ENCODE measurements around the gene ELL2. TPM values are rescaled to one million over a fixed set of nuclear protein-coding genes. Genes with fewer than 3 reads are reported as not detected.

ELL2 gene
- total RNA-seq, 1 donor: 91.1 TPM

DNA sequence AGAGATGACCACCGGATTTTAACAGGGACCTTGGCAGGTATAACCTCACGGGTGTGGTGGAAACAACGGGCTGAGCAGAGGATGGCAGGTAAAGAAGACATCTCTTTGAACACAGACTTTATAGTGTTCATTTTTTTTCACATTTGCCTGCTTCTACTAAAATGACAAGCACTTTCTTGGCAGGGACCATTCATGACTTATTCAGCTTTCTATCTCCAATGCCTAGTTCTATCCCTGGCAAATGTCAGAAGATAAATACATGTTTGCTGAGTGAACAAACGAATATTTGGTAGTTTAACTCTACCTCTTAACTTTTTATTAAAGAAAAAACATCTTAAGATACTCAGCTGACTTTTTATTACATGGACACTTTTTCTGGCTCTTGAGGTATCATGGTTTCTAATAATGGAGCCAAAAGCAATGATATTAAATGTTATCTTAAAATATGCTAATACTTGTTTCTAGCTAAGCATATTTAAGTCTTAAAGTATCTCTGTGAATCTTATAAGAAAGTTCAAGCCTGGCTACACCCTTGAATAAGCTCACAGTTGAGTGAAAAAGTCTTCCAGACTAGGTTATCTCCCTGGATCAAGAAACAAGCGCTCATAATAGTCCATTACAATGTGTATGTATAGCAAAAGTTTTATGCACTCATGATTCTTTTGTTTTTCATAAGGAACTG is 8.5 kb downstream of the ELL2 start:
- Histone ChIP-seq H3K9me3 (ENCODE audit: low read depth, low read length) (no peaks in the 10 kb centered on the region), H3K4me3 (ENCODE audit: low read length) (no peak overlapping the region), H3K27me3 (ENCODE audit: insufficient read depth, low read length) (no peaks in the 10 kb centered on the region), H3K4me1 (ENCODE audit: insufficient read depth, low read length) (peaks cover 15% of the 10 kb centered on the region)

DNA sequence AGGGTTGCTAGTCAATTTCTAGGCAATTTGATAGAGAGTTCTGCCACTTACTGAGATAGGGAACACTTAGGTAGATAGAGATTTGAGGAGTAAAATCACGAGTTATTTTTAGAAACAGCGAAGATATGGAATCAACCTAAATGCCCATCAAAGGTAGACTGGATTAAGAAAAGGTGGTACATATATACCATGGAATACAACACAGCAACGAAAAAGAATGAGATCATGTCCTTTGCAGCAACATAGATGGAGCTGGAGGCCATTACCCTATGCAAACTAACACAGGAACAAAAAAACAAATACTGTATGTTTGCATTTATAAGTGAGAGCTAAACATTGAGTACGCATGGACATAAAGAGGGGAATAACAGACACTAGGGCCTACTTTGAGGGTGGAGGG is 9.7 kb downstream of the ELL2 start:
- H3K4me3 ChIP-seq (ENCODE audit: low read length): no peak overlapping the region
- no peaks in the 10 kb centered on the region for H3K27me3 ChIP-seq (ENCODE audit: insufficient read depth, low read length)
- H3K4me1 ChIP-seq (ENCODE audit: insufficient read depth, low read length): peaks cover 11% of the 10 kb centered on the region
- no peaks in the 10 kb centered on the region for H3K9me3 ChIP-seq (ENCODE audit: low read depth, low read length)

DNA sequence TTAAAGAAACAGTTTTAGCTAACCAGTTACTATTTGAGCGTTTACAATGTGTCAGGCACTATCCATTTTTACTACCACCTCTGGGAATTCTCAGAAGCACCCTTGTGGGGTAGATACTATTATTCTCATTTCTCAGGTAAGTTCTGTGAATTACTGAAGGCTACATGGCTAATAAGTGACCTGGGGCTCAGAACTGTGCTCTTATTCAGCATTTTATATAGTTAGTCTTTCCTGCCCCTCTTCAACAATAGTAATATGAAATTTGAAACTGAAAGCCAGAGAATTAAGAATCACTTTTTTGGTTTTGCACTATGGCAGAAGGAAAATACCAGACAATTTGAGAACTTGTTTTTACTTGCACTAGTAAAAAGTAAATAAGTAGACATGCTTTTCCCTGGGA is 11.8 kb downstream of the ELL2 start:
- H3K4me3 ChIP-seq (ENCODE audit: low read length): no peak overlapping the region
- H3K9me3 ChIP-seq (ENCODE audit: low read depth, low read length): no peaks in the 10 kb centered on the region
- H3K4me1 ChIP-seq (ENCODE audit: insufficient read depth, low read length): peaks cover 3% of the 10 kb centered on the region
- no peaks in the 10 kb centered on the region for H3K27me3 ChIP-seq (ENCODE audit: insufficient read depth, low read length)

GRCh38 chr5:95948631-95949030 is 13.0 kb downstream of the ELL2 start:
- Histone ChIP-seq H3K9me3 (ENCODE audit: low read depth, low read length) (no peaks in the 10 kb centered on the region), H3K4me1 (ENCODE audit: insufficient read depth, low read length) (peaks cover 7% of the 10 kb centered on the region)

GRCh38 chr5:95946451-95946850 is 15.2 kb downstream of the ELL2 start:
- no peaks in the 10 kb centered on the region for H3K27me3 ChIP-seq (ENCODE audit: insufficient read depth, low read length)
- H3K4me1 ChIP-seq (ENCODE audit: insufficient read depth, low read length): peaks cover 7% of the 10 kb centered on the region
- no peak overlapping the region for H3K4me3 ChIP-seq (ENCODE audit: low read length)
- H3K9me3 ChIP-seq (ENCODE audit: low read depth, low read length): no peaks in the 10 kb centered on the region

More at GRCh38 chr5:95948631-95949030, 13.0 kb downstream of the ELL2 start:
- Histone ChIP-seq H3K27me3 (ENCODE audit: insufficient read depth, low read length) (no peaks in the 10 kb centered on the region), H3K4me3 (ENCODE audit: low read length) (no peak overlapping the region)

DNA sequence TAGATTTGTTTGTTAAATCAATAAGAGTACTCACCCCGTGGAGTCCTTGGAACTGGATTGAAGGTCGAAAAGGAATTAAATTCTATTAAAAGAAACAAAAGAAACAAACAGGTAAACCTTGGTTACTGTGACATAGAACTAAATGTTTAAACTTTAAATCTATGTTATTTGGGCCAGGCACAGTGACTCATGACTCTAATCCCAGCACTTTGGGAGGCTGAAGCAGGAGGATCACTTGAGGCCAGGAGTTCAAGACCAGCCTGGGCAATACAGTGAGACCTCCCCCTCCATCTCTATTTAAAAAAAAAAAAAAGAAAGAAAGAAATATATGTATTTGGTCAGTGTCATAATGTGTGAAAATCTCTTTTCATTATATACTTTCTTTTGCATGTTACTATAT is 18.7 kb downstream of the ELL2 start:
- Histone ChIP-seq H3K9me3 (ENCODE audit: low read depth, low read length) (no peaks in the 10 kb centered on the region), H3K27me3 (ENCODE audit: insufficient read depth, low read length) (no peaks in the 10 kb centered on the region), H3K4me1 (ENCODE audit: insufficient read depth, low read length) (peaks cover 7% of the 10 kb centered on the region), H3K4me3 (ENCODE audit: low read length) (no peak overlapping the region)

DNA sequence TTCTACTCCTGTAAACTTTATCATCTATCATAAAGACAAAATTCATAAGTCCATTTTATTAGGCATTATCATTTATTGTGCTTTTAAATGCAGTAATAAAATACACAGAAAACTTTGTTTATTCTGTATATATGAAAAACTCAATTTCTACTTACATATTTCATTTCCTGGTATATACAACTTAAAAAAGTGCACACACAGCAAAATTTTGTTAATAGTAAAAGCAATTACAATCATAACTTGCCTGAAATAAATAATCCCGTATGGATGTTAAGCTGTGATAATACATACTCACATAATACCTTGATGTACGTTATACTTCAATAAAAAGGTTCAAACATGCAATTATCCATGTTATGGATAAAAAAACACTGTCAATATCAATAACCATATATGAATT is 19.2 kb downstream of the ELL2 start:
- Histone ChIP-seq H3K9me3 (ENCODE audit: low read depth, low read length) (no peaks in the 10 kb centered on the region), H3K4me3 (ENCODE audit: low read length) (no peak overlapping the region), H3K27me3 (ENCODE audit: insufficient read depth, low read length) (no peaks in the 10 kb centered on the region), H3K4me1 (ENCODE audit: insufficient read depth, low read length) (peaks cover 7% of the 10 kb centered on the region)

DNA sequence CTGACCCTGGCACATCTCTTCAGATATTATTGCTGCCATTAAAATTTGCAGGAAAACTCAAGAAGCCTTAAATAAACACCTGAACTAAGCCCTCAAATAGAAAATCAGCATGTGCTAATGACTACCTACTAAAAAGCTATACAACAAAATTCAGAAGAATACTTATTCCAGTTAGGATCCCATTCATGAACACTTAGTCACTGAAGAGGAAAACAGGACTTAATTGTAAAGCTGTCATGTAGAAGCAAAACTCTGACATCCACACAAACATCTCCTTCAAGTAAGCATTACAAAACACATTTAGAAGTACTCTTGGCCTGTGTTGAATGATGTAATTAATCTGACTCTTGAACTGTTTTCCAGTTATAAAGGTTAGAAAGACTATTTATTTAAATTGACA is 19.9 kb downstream of the ELL2 start:
- Histone ChIP-seq H3K27me3 (ENCODE audit: insufficient read depth, low read length) (no peaks in the 10 kb centered on the region), H3K4me1 (ENCODE audit: insufficient read depth, low read length) (peaks cover 7% of the 10 kb centered on the region), H3K4me3 (ENCODE audit: low read length) (no peak overlapping the region), H3K9me3 (ENCODE audit: low read depth, low read length) (no peaks in the 10 kb centered on the region)

DNA sequence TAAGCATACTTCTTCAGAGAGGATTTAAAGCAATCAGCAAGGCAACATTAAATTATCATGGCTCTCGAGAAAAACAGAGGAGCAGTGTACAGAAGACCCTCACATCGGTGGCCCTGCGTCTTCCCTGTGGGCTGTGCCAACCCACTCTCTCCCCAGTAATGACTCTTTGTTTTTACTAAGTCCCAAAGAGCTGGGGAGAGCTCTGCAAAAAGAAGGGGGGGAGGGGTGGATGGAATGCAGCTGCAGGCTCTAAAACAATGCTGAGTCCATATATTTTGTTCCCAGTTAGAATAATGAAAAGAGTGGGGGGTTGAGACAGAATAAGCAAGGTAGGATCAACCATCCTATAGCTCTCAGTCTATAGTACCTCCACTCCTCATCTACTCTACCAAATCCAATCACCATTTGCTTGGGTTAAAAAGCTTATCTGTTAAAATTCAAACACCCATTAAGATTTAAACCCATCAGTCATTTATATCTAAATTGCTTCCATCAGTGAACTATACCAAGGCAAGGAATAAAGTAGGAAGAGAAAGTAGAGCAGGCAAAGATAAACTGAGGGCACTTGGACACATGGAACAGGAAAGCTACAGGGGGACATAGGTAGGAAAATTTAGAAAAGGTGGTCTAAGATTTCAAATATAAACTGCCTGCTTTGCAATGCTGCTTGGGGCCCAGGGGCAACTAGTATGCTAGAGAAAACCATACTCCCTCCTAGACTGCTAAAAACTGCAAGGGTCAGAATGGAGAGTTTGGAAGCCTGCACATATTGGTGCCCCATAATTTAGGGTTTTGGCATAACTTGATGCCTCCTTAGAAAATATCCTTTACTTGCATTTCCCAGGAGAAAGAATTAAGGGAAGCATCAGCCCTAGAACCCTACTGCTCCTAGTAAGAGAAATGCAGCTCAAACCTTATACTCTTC is 20.6 kb downstream of the ELL2 start:
- H3K27me3 ChIP-seq (ENCODE audit: insufficient read depth, low read length): no peaks in the 10 kb centered on the region
- peaks cover 7% of the 10 kb centered on the region for H3K4me1 ChIP-seq (ENCODE audit: insufficient read depth, low read length)
- no peaks in the 10 kb centered on the region for H3K9me3 ChIP-seq (ENCODE audit: low read depth, low read length)
- no peak overlapping the region for H3K4me3 ChIP-seq (ENCODE audit: low read length)

GRCh38 chr5:95939465-95939864 is 22.2 kb downstream of the ELL2 start:
- no peak overlapping the region for H3K4me3 ChIP-seq (ENCODE audit: low read length)
- no peaks in the 10 kb centered on the region for H3K27me3 ChIP-seq (ENCODE audit: insufficient read depth, low read length)
- peaks cover under 1% of the 10 kb centered on the region for H3K4me1 ChIP-seq (ENCODE audit: insufficient read depth, low read length)
- H3K9me3 ChIP-seq (ENCODE audit: low read depth, low read length): no peaks in the 10 kb centered on the region

GRCh38 chr5:95938766-95939165 is 22.9 kb downstream of the ELL2 start:
- Histone ChIP-seq H3K27me3 (ENCODE audit: insufficient read depth, low read length) (no peaks in the 10 kb centered on the region), H3K9me3 (ENCODE audit: low read depth, low read length) (no peaks in the 10 kb centered on the region), H3K4me1 (ENCODE audit: insufficient read depth, low read length) (no peaks in the 10 kb centered on the region), H3K4me3 (ENCODE audit: low read length) (no peak overlapping the region)

DNA sequence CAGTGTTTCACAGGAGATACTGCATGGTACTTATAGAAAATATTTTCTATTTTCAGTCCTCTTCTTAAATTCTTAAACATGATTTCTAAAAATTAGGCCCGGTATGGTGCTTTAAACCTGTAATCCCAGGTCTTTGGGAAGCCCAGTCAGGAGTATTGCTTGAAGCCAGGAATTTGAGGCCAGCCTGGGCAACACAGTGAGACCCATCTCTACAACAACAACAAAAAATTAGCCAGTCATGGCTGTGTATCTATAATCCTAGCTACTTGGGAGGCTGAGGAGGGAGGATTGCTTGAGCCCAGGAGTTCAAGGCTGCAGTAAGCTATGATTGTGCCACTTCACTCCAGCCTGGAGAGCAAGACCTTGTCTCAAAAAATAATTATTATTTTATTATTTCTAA is 23.3 kb downstream of the ELL2 start:
- Histone ChIP-seq H3K27me3 (ENCODE audit: insufficient read depth, low read length) (no peaks in the 10 kb centered on the region), H3K4me3 (ENCODE audit: low read length) (no peak overlapping the region), H3K4me1 (ENCODE audit: insufficient read depth, low read length) (no peaks in the 10 kb centered on the region), H3K9me3 (ENCODE audit: low read depth, low read length) (no peaks in the 10 kb centered on the region)

DNA sequence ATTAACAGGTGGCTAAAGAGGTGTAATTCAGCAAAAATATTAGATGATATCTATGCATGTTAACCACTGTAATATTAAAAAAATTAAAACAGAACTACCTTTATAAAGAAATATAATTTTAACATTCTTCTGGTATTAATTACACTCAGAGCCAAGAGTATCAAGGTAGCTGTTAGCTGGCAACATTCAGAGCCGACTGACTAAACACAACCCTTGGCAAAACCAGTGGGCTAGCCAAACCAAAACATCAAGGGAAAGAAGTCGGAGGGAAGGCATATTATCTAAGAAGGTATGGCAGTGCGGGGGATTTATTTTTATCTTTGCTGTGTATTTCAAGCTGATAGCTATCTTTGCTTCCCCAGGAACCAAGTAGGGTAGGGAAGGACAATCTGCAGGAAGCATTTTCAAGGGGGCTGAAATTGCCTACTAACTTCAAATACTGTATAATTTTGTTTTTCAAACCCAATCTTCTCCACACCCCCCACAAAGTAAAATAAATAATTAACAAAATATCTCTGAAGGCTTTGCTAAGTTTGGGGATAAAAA is 24.0 kb downstream of the ELL2 start:
- Histone ChIP-seq H3K27me3 (ENCODE audit: insufficient read depth, low read length) (no peaks in the 10 kb centered on the region), H3K9me3 (ENCODE audit: low read depth, low read length) (no peaks in the 10 kb centered on the region)

DNA sequence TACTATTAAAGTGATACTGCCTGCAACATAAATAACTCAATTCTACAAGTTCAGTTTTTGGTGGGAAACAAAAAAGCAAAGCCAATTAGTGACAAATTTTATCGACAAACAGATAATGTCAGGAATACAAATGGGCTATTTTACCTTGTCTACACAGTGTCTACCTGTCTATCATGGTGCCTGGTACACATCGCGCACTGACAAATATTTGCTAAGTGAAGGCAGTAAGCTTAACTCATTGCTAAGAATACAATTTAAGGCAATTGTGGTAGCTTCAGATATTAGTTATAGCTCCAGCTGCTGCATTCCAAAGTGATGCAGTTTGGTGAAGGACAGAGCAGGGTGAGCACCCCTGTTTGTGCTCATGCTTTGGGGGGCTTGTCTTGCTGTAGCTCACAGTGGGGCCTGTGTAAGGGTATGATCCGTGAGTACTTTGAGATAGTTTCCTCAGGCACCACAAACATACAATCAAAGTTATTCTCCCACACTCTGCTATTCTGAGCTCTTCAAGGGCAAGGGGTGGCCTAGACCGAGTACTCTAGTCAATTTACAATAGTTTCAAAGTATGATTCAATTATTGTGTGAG is 24.7 kb downstream of the ELL2 start:
- Histone ChIP-seq H3K27me3 (ENCODE audit: insufficient read depth, low read length) (no peaks in the 10 kb centered on the region), H3K4me3 (ENCODE audit: low read length) (no peak overlapping the region), H3K9me3 (ENCODE audit: low read depth, low read length) (no peaks in the 10 kb centered on the region), H3K4me1 (ENCODE audit: insufficient read depth, low read length) (no peaks in the 10 kb centered on the region)

More for the DNA sequence above, 24.0 kb downstream of the ELL2 start:
- Histone ChIP-seq H3K4me3 (ENCODE audit: low read length) (no peak overlapping the region), H3K4me1 (ENCODE audit: insufficient read depth, low read length) (no peaks in the 10 kb centered on the region)

DNA sequence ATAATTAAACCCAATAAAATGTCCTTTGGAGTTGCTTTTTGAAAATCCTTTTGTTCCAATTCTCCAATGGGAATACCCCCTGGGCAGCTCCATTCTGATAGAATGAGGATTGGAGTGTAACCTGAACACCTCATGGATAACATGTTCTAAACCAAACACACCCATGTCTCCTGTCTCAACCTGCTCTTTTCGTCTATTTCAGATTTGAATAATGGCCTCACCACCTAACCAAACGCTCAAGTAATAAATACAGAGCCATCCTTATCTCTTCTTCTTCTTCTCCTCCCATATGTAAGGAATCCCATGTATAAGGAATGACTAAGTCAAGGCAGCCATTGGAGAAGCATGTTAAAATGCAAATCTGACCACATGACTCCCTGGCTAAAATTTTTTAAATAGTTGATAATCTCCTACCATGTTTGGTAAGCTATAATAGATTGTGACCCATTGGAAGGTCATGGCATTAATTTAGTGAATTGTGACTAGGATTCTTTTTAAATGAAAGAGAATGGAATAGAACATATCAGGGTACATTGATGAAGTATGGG is 26.0 kb downstream of the ELL2 start:
- Histone ChIP-seq H3K27me3 (ENCODE audit: insufficient read depth, low read length) (no peaks in the 10 kb centered on the region), H3K9me3 (ENCODE audit: low read depth, low read length) (no peaks in the 10 kb centered on the region), H3K4me3 (ENCODE audit: low read length) (no peak overlapping the region), H3K4me1 (ENCODE audit: insufficient read depth, low read length) (no peaks in the 10 kb centered on the region)
